Measurements from ENCODE around the gene GPR4. TPM values are rescaled to one million over a fixed set of nuclear protein-coding genes. Genes with fewer than 3 reads are reported as not detected.

GPR4 gene
- total and polyA plus RNA-seq, 2 of the 8 experiments (the other 6 are each of a cell fraction or from before 2014, with no cell fraction given) = 0.19 to 0.39 TPM

- Histone ChIP-seq H2BK120ac (replicated peaks; ENCODE audit: low read depth, low read length) (peak within 1 kb of the TSS; percentile 45), H3K4me1 (replicated peaks in 1 of 4; ENCODE audit: control insufficient read depth in 3 of 4, insufficient read depth in 4 of 4, low read length in 3 of 4) (peaks cover 7 to 24% (median 13%) of the 10 kb centered on the region in 4 experiments), H2AFZ (ENCODE audit: low read length) (peak within 1 kb of the TSS; percentile 46; the same call in 1 of the 2 replicates), H2BK15ac (ENCODE audit: low read length) (peak within 1 kb of the TSS; percentile 67; the same call in 1 of the 2 replicates), H2BK12ac (ENCODE audit: low read depth, low read length) (peak within 1 kb of the TSS; percentile 78; the same call in 1 of the 2 replicates), H3K27ac (ENCODE audit: low read depth, low read length) (no peak within 1 kb of the TSS), H2BK5ac (ENCODE audit: low read depth, low read length) (peak within 1 kb of the TSS; percentile 91), H4K8ac (ENCODE audit: extremely low read depth, insufficient read depth, low read length) (peak within 1 kb of the TSS; percentile 12), H3K14ac (ENCODE audit: insufficient read length) (no peak within 1 kb of the TSS), H3K56ac (replicated peaks; ENCODE audit: insufficient read length, low read depth, low read length) (no peak within 1 kb of the TSS), H4K5ac (ENCODE audit: insufficient read length, low read depth, low read length) (peak within 1 kb of the TSS; percentile 47), H3K9ac (replicated peaks in 1 of 4; ENCODE audit: extremely low read depth in 1 of 4, low read depth in 3 of 4, low read length in 3 of 4) (peak within 1 kb of the TSS in 2 of 4 experiments; percentile 16 to 20; a peak in 3 of 7 replicates), H3K36me3 (ENCODE audit: control insufficient read depth in 2 of 4, insufficient read depth in 4 of 4, low read length in 3 of 4) (no peaks in the 10 kb centered on the region), H3K9me3 (ENCODE audit: insufficient read depth in 2 of 2, low read depth in 1 of 2, low read length in 1 of 2) (no peaks in the 10 kb centered on the region), H3K4me3 (ENCODE audit: extremely low read depth in 1 of 4, insufficient read depth in 2 of 4, low read depth in 3 of 4, low read length in 4 of 4) (peak within 1 kb of the TSS; percentile 51 to 67 (median 60)), H3K18ac (ENCODE audit: extremely low read depth, low read length) (peak within 1 kb of the TSS; percentile 93), H3K79me1 (ENCODE audit: low read depth, low read length) (no peaks in the 10 kb centered on the region), H3K27me3 (replicated peaks in 1 of 4; ENCODE audit: control insufficient read depth in 3 of 4, extremely low read depth in 1 of 4, insufficient read depth in 3 of 4, low read length in 3 of 4) (peaks cover 0 to under 1% (median under 1%) of the 10 kb centered on the region in 4 experiments; a peak in 2 of 7 replicates), H2BK20ac (ENCODE audit: low read length) (peak within 1 kb of the TSS; percentile 18), H3K4me2 (ENCODE audit: insufficient read depth in 1 of 2, low read depth in 2 of 2, low read length in 2 of 2) (peak within 1 kb of the TSS; percentile 82 to 85), H3K23me2 (ENCODE audit: low read depth, low read length) (peaks cover 15% of the 10 kb centered on the region), H3K4ac (replicated peaks; ENCODE audit: insufficient read length, low read depth, low read length) (no peak within 1 kb of the TSS), H4K91ac (replicated peaks; ENCODE audit: insufficient read length, low read length) (peak within 1 kb of the TSS; percentile 84), H3K79me2 (ENCODE audit: control insufficient read depth in 1 of 2, insufficient read depth in 2 of 2, low read length in 2 of 2) (no peaks in the 10 kb centered on the region), H2AK5ac (ENCODE audit: low read depth, low read length) (no peak within 1 kb of the TSS; the same call in 1 of the 2 replicates), H3K23ac (ENCODE audit: insufficient read length) (no peak within 1 kb of the TSS), H4K20me1 (replicated peaks in 1 of 2; ENCODE audit: control insufficient read depth in 1 of 2, insufficient read depth in 2 of 2, low read length in 2 of 2) (no peaks in the 10 kb centered on the region)
- FAIRE-seq (no peak), DNase-seq (ENCODE audit: low read depth in 1 of 2, low spot score in 2 of 2) (peak in 1 of 2 experiments; percentile 86)
- ChIA-PET POLR2A (ENCODE audit: partially characterized antibody) (interaction anchor here (0.6 to 3.5 kb wide), 5 partner anchors 20 to 639 kb away, joined by 3 to 21 read pairs (median 5); no protein-coding TSS in a partner anchor), CTCF (ENCODE audit: partially characterized antibody) (interaction anchor here (0.7 to 8.4 kb wide), 11 partner anchors 8 to 144 kb away, joined by 3 to 135 read pairs (median 6); partner anchors contain the start of genes GPR4 and QPCTL)
- WGBS, 2 experiments (ENCODE audit: extremely low coverage in 1 of 2, insufficient coverage in 1 of 2, insufficient read length in 1 of 2, insufficient replicate concordance in 2 of 2, low coverage in 1 of 2, low lambda C conversion rate in 2 of 2, missing lambda C conversion rate in 1 of 2) = 12% methylated on average over 31 of the region's 52 CpGs; no CpG with 5 or more reads in 1 of the 2 experiments
- TF ChIP-seq CHD1 (IDR thresholded peaks at IDR 0.05; ENCODE audit: low read depth, low read length) (no peak), TAF7 (optimal IDR thresholded peaks at IDR 0.05; ENCODE audit: borderline replicate concordance, low read depth, low read length) (no peak), SIN3A (conservative IDR thresholded peaks at IDR 0.05 in 1 of 2, IDR thresholded peaks at IDR 0.05 in 1 of 2; ENCODE audit: low read depth in 1 of 2, low read length in 2 of 2) (peak; percentile 70 to 74; a peak in 3 of 4 replicates), POLR2A (IDR thresholded peaks at IDR 0.05; ENCODE audit: control extremely low read depth in 1 of 2, low read depth in 2 of 2, low read length in 2 of 2) (no peak), YY1 (IDR thresholded peaks at IDR 0.05; ENCODE audit: low read depth, low read length) (peak; percentile 74), MAX (IDR thresholded peaks at IDR 0.05) (peak; percentile 50; the same call in 1 of the 2 replicates), ZNF274 (IDR thresholded peaks at IDR 0.05; ENCODE audit: borderline replicate concordance, extremely low read depth, low read length) (no peak)
- TF ChIP-seq, protein P1, sequence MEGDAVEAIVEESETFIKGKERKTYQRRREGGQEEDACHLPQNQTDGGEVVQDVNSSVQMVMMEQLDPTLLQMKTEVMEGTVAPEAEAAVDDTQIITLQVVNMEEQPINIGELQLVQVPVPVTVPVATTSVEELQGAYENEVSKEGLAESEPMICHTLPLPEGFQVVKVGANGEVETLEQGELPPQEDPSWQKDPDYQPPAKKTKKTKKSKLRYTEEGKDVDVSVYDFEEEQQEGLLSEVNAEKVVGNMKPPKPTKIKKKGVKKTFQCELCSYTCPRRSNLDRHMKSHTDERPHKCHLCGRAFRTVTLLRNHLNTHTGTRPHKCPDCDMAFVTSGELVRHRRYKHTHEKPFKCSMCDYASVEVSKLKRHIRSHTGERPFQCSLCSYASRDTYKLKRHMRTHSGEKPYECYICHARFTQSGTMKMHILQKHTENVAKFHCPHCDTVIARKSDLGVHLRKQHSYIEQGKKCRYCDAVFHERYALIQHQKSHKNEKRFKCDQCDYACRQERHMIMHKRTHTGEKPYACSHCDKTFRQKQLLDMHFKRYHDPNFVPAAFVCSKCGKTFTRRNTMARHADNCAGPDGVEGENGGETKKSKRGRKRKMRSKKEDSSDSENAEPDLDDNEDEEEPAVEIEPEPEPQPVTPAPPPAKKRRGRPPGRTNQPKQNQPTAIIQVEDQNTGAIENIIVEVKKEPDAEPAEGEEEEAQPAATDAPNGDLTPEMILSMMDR (IDR thresholded peaks at IDR 0.05; ENCODE audit: control extremely low read depth in 1 of 3, insufficient read depth in 1 of 3, low read depth in 1 of 3, low read length in 3 of 3) = peak in 2 of 3 experiments; percentile 25 to 44; a peak in 3 of 4 replicates
Observed at GRCh38 chr19:45638930-45639729, 37.1 kb upstream of the GPR4 start, which contains the start of gene EML2. Gene EML2 (minus strand): TSS chr19:45639397. CDS start chr19:45639376, 21 bp downstream.
